Stimulated activated CD8-positive, alpha-beta memory T cell treated with anti-CD3 and anti-CD28 coated beads, Interleukin-15, amount 100 ng/mL, for 4 hours (primary cell): ENCODE results near the gene ENDOD1.

Source experiments
- DNase-seq, 2 donors: peaks; one replicate each; pipeline ENCODE4 v3.0.0-alpha.2; 2020; ENCODE audit warnings: low read depth in 2 of 2

The ENDOD1 gene

DNA sequence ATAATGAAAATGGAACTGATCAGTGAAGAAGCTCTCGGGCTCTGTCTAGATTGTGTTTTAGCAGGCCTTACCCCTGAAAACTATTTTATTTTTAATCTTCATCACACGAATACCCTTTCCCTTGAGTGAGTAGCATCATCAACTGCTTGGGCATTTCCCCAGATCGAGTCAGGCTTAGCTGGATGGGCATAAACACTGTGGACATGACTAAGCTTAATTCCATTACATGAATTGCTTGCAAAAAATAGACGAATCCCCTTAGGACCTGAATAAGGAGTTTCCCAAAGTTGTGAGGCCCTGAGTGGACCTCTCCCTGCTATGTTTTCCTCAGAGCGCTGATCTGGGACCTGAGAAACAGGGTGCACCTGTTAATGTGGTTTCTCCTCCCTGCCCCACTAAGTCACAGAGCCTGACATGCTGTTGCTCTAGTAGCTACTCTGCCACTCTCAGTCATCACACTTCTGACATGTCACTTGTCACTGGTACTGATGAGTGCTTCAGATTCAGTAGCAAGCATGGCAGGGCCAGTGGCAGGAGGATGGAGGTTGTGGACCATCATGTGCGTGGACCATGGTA is 53.5 kb downstream of the ENDOD1 start:
- DNase-seq: no peak

DNA sequence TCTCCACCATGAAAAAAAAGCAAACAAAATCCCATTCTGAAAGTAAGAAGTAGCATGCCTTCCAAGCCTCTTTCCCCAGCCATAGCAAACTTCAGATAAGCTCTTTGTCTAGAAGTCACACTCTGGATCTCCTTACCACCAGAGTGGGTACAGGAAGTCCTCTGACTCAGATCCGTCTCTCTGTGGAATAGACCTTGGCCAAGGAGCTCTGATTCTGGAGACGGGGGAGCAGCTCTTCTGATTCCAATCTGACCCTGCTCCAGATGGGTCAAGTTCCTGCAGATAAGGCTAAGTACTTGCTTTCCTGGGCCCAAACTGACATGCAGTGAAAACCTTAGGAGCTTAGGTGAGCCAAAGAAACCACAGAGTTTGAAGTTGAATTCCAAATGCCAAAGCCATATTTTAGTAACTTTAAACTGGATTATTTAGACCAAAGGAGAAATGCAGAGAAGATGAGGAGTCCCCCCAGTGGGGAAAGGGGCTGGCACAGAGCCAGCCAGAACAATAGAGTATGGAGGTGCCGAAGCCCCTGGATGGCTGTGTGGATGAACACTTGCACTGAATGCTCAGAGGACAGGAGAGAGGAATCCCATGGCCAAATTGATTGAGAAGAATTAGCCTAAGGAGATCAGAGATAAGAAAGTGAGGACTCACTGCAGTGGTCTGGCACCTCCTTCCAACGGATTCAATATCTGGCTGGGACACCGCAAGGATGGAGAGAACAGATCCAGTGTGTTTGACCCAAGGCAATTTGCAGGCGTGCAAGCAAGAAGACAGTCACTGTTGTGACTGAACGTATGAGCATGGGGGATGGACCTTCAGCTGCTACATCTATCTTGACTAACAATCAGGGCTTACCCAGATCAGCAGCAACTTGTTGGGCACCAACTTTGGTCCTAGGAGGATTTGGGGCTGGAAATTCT is 54.9 kb downstream of the ENDOD1 start:
- no peak for DNase-seq

- no peak for DNase-seq
Measured at GRCh38 chr11:95145430-95146060, 55.9 kb downstream of the ENDOD1 start.

DNA sequence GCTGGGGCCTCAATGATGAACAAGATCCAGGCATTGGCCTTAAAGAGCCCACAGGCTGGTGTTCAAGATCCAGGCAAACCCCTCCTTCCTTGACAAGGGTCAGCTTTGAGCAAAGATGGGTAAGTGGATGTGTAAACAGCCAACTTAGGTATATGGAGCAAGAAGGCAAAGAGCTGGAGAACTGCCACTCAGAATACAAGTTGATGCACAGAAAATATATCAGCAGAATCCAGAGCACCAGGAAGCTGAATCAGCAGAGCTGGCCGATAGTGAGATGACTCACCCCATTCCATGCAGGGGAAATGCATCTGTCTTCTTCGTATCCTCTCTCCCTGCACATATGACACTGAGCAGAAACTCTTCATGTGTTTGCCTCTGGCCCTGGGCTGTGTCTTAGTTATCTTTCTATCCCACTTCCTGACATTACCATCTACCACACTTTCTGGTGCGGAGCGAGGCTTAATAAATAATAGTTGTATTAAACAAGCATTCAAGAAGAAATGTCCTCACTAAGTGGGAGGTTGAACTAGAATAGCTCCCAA is 57.8 kb downstream of the ENDOD1 start:
- no peak for DNase-seq

DNA sequence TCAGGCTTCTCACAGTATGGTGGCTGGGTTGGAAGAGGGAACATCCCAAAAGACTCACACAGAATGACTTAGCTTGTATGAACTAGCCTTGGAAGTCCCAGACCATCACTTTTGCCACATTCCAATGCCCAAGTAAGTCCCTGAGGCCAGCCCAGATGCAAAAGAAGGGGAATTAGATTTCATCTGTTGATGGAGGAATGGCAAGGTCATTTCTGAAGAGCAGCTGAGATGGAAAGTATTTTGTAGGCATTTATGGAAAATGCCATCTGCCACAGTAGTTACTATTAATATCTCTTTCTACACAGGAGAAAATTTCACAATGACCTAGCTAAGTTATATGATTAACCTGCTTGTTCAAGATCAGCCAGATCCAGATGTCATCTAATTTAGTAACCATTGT is 58.8 kb downstream of the ENDOD1 start:
- DNase-seq: no peak

DNA sequence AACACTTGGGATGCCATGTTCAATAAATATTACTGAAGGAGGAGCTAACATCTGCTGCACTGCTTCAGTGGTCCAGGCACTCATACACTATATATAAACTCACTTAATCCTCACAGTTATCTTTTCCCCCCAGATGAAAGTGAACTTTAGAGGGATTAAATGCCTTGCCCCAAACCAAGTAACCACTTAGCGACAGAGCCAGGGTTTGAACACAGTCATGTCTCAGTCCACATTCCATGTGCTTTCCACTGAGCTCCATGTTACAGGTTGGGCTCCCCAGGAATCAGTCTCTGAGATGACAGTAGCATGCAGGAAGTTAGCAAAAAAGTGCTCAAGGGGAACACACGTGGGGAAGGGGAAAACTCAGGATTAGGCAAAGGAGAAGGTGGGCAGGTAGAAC is 59.3 kb downstream of the ENDOD1 start:
- no peak for DNase-seq

GRCh38 chr11:95149651-95150364 is 60.2 kb downstream of the ENDOD1 start:
- no peak for DNase-seq

- peak; percentile 80 to 85 for DNase-seq
Measured at GRCh38 chr11:95150956-95151684, 61.5 kb downstream of the ENDOD1 start.

DNA sequence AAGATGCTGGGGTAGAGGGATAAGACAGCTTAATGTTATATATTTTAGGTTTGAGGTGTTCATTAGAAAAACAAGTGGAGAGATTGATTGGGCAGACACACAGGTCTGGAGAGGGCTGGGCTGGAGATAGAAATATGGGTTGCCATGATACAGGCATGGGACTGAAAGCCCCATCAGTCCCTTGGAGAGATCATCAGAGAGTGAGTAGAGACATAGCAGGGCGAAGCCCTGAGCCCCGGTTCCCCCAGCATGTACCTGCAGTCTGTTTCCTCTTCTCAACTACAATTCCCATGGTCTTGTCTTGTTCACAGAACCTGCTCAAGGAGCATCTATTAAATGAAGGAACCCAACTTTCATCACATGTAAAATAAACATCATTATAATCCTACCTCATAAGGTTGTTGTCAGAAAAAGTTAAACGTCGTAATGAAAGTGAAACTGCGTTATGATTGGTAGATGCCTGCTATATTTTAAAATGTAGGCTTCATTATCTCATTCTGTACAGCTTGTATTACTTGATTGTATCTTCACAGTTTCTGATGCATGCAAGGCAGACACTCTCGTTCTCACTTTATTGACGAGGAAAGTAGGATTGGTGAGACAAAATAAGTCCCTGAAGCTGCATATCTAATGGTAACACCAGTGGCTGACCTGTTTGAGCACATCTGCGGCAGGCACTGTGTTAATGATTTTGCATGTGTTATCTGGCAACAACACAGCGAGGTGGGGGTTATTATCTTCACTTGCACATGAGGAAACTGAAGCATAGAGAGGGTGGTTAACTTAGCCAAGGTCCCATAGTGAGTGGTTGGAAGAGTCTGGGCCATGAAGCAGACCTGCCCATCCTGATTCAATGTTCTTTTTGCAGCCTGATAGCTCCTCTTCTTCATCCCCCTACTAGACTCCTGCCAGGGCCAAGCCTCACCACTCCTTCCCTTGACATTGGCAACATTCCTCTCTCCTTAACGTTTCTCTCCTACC is 63.5 kb downstream of the ENDOD1 start:
- DNase-seq: no peak

DNA sequence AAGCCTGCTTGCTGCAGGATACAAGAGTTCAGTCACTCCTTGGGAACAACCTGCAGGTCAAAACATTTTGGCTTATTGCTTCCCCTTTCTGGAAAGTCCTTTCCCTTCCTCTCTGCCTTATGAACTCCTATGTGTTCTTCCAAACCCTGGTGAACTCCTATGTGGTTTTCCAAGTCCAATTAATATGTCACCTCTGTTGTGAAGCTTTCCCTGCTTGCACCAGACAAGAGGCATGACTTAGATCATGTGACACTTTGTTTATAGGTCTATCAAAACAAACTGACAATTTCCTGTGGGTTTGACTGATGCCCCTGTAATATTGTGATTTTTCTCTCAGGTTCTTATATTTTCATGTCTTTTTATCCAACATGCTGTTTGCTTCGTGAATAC is 64.2 kb downstream of the ENDOD1 start:
- no peak for DNase-seq

- no peak for DNase-seq
Measured at GRCh38 chr11:95154514-95154913, 64.9 kb downstream of the ENDOD1 start.

- no peak for DNase-seq
Measured at GRCh38 chr11:95155385-95155784, 65.7 kb downstream of the ENDOD1 start.

GRCh38 chr11:95156133-95156721 is 66.6 kb downstream of the ENDOD1 start:
- DNase-seq: no peak

- DNase-seq: no peak
Measured at GRCh38 chr11:95156916-95157541, 67.4 kb downstream of the ENDOD1 start.

GRCh38 chr11:95157824-95158223 is 68.2 kb downstream of the ENDOD1 start:
- no peak for DNase-seq

GRCh38 chr11:95161248-95161647 is 71.6 kb downstream of the ENDOD1 start:
- no peak for DNase-seq

DNA sequence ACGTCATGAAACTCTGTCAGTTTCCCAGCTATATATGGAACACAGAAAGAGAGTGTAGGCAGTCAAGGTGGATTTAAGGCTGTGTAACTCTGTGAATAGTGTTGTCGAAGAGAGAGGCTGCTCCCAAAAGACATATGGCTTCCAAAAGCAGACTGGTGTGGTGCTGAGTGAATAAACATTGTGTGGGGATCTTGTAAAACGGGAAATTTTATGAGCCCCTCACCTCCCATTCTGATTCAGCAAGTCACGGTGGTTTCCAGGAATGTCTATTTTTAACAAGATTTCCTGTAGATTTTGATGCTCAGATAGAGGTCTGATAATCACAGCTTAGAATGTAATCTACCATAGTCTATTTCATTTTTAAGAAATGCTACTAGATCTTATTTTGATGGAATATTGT is 73.5 kb downstream of the ENDOD1 start:
- DNase-seq: no peak

- DNase-seq: no peak
Measured at GRCh38 chr11:95165638-95166037, 76.0 kb downstream of the ENDOD1 start.

DNA sequence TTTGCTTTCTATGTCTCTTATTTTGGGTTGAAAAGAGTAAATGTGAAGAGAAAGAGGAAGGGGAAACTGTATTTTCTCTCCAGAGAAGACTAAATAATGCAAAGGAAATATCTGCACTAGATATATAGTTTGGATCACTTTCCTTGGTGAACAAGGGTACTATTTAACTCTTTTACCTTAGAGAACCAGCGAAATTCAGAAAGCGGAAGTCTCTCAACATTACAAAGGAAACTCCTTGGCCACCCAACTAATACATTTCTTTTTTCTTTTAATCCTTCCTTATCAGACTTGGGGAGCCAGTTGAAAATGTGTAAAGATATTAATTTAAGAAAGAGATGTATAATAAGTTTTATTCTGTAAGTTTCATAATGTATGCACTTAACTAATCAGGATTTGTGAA is 77.1 kb downstream of the ENDOD1 start:
- no peak for DNase-seq
